ENCODE results near the gene ATG3.
"Not testable (repeated sequence)": the region's sequence is repeated elsewhere in the genome, so short reads cannot be mapped to it uniquely, and the experiment has no call there.

ATG3 gene

DNA sequence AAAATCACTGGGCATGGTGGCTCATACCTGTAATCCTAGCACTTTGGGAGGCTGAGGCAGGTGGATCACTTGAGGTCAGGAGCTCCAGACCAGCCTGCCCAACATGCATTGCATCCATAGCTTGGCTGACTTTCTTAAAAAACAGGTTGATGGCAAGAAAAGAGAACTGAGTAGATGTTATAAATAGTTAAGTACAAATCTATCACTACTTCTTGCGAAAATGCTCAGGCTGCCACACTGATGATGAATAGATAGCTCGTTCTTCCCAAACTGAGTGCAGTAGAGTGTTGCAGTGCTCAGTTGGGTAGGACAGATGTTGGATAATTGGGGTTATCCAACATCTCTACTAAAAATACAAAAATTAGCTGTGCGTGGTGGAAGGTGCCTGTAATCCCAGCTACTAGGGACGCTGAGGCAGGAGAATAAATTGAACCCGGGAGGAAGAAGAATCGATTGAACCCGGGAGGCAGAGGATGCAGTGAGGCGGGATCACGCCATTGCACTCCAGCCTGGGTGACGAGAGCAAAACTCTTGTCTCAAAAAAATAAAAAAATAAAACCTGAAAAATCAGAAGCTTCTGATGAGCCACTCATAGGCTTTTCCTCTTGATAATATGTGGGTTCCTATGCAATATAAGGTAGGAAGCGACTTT lies 63.7 kb downstream of the ATG3 start:
- no peak for DNase-seq

DNA sequence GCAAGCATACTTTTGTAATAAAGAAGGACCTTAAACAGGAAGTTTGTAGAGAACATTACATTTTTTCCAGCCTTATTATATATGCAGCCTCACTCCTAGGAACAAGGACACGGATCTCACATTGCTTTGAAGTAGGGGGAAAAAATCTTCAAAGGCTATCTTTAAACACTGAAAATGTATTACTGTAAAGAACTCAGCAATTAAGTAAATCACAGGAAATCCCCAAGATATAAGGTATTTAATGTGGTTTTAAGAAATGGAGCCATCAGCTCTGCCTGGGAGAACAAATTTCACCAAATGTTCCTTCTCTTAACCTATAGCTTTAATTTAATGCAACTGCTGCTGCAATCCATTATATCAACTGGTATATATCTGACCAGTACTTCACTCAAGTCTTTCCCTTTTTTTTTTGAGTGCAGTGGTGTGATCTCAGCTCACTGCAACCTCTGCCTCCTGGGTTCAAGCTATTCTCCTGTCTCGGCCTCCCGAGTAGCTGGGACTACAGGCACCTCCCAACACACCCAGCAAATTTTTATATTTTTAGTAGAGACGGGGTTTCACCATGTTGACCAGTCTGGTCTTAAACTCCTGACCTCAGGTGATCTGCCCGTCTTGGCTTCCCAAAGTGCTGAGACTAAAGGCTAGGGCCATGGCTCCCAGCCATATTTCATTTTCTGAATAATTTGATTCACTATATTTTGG lies 65.2 kb downstream of the ATG3 start:
- no peak for DNase-seq

DNA sequence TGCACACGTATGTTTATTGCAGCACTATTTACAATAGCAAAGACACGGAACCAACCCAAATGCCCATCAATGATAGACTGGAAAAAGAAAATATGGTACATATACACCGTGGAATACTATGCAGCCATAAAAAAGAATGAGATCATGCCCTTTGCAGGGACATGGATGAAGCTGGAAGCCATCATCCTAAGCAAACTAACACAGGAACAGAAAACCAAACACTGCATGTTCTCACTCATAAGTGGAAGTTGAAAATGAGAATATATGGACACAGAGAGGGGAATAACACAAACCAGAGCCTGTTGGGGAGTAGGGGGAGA lies 67.4 kb downstream of the ATG3 start:
- not testable (repeated sequence) for DNase-seq

DNA sequence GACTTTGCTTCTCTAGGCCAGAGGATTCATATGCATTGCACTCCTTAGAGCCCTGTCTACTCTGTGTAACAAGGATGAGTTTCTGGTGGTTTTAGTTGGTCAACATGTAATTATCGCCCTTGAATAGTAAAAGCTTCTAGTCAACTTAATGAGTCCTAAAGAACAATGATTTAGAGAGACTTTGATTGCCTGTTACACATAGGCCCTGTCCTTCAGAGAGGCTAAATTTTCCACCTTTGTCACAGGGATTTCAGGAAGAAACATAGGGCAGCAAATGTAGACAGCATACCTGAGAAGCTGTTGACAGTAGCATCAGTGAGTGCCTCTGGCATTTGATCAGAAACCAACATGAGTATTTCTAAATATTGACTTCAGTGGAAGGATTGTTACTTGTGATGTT lies 69.6 kb downstream of the ATG3 start:
- no peak for DNase-seq

DNA sequence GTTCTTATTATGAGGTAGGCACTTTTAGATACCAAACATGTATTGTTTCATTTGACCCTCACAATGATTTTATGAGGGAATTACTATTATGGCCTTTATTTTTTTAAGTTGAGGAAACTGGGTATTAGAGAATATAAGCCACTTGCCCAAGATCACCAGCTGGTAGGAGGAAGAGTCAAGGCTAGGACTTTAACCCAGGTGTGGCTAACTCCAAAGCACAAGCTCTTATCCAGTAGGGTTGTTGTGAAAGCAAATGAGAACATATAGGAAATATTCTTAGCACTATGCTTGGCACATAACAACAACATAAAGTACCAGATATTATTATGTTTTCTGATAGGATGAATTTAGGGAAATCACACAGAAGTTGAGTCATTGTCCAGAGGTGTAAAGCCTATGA lies 70.4 kb downstream of the ATG3 start:
- no peak for DNase-seq

DNA sequence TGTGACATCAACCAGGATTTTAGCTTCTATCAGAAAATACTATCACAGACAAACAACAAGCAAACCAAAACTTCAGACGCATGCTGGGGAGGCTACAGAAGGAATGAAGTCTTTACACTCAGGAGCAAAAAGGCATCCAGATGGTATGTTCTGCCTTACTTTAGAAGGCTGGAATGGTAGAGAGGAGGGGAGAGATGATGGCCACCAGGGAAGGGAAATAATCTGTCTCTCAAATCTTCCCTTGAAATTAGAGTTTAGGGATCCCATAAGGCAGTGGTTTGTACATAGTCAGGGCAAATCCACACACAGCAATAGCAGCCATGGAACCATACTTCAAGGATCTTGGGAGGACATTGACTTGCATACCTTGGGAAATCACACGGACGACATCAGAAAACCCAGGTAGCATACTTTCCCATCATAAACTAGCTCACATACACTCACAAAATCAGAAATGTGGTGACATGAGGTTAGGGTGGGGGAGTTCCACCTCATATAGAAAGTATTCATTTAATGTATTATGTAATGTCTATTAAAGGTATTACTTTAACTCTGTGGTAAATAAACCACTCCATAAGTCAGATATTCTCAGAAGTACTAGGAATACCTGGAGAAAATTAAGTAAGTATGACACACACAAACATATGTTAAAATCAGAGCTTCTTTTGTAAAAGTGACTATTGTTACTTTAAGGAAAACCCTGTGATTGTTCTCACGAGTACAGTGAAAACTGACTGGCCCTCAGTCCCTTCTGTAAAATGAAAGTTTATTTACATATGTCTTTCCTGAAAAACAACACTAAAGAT lies 71.9 kb downstream of the ATG3 start:
- no peak for DNase-seq

DNA sequence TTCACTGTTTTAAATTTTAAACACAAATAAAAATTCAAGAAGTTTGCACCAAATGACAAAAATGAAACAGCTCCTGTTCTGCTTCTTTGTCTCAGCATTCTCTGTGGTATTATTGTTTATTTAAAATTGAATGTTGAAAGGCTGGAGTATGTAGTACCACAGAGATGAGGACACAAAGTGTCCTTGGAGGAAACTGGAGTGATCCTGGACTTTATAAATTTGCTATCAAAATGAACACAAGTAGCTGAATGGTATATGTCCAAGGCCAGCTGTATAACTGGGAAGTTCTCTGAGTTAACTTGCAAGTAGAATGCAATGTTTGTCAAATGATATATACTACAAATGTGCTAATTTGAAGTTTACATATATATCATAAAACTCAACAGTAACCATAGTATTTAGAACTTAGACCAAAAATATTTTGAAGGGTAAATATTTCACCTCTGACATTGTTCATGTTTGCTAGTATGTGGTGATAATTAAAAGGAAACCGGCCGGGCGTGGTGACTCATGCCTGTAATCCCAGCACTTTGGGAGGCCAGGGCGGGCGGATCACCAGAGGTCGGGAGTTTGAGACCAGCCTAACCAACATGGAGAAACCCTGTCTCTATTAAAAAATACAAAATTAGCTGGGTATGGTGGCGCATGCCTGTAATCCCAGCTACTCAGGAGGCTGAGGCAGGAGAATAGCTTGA lies 74.8 kb downstream of the ATG3 start:
- no peak for DNase-seq

DNA sequence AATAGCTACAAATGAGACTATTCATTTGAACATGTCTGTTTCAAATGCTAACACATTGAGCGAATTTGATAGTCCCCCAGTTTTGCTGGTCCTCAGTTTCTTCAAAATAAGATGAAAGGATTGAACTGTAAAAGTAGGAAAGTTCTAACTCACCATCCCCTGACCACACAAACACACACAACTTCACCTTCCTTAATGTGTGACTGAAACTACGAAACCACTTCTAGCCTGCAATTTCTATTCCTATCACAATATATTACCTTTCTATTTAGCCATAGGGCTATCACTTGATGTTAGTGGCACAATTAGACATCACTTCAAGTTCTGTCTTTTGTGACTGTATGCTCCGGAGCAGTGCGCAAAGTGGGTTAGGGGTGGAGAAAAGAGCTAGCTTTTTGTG lies 77.4 kb downstream of the ATG3 start:
- no peak for DNase-seq

DNA sequence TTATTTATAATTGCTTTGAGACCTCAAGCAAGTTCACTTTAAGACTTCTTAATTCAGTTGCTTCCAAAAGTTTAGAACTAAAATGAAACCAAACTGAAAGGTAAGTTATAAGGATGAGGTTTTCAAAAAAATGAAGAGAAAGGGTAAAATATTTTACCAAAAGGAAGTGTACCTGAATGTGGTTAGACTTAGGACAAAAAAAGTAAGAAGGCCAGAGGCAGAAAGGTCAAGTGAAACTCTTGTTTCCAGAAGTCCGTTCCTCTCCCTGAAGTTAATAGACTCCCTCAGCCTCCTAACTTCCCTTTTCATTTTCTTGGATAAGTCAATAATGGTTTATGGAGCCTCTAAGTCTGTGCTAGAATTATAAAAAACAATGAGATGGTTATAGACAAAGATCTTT lies 79.1 kb downstream of the ATG3 start:
- no peak for DNase-seq
